ENCODE measurements around the gene LRRFIP1. TPM values are rescaled to one million over a fixed set of nuclear protein-coding genes. Genes with fewer than 3 reads are reported as not detected.

LRRFIP1 gene
- total and polyA plus RNA-seq, 2 donors (not counting 1 experiment from before 2014, with no cell fraction given): 42.0 to 139 TPM

DNA sequence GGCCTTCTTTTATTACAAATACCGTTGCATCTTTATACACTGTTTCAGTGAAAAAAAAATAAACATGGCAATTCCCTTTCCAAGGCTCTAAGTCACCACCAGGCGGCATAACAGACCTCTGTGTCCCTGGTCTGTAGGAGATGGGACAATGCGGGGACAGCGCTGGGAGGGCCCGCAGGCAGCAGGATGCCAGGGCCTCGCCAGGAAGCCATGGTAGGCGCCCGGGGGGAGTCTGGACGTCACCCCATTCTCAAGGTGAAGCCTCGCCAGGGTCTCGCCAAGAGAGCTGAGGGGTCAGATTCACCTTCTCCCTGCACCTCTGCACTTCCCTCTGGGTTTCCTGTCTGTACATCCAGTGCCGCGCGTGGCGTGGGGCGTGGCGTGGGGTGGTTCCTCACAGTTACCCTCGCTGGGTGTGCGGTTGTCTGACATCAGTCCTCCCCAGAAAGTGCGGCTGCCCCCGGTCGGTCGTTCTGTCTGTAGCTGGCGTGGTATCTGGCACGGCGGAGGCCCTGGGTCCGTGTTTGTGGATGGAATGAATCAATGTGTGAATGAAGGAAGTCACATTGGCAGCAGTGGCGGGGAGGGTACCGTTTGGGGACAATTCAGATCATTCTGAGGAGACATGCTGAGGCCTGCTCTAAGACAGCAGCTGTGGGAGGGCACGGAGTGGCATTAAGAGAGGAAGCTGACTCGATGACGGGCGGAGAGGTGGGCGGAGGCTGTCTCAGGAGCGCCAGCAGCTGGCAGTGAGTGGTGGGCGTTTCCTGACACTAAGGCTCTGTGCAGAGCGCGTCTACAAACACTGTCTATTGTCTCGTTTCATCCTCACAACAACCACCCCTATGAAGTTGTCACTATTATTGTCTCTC is 46.0 kb downstream of the LRRFIP1 start:
- Mint-ChIP-seq H3K4me1 (peaks cover 86% of the 10 kb centered on the region), H3K27me3 (peaks cover 1% of the 10 kb centered on the region), H3K4me3 (peak overlapping the region; percentile 92), H3K9me3 (ENCODE audit: insufficient read depth) (no peaks in the 10 kb centered on the region), H3K27ac (peak overlapping the region; percentile 96)
- WGBS (ENCODE audit: insufficient coverage): 1% methylated on average over 35 of the region's 39 CpGs
- ChIA-PET POLR2A (interaction anchor here (0.9 to 7.2 kb wide), 4 partner anchors 17 to 72 kb away, joined by 4 to 154 read pairs (median 14); no protein-coding TSS in a partner anchor), CTCF (interaction anchor here (0.6 to 10.2 kb wide), 37 partner anchors 8 to 590 kb away, joined by 3 to 350 read pairs (median 5); no protein-coding TSS in a partner anchor)
- Histone ChIP-seq H3K9ac (ENCODE audit: low read length) (peak overlapping the region; percentile 76), H3K27ac (ENCODE audit: low read length in 2 of 2) (peak overlapping the region; percentile 97 to 99), H3K4me1 (ENCODE audit: control insufficient read depth in 2 of 2, insufficient read depth in 2 of 2, low read length in 2 of 2) (peaks cover 78 to 94% of the 10 kb centered on the region in 2 donors), H2AFZ (ENCODE audit: insufficient read depth, low read depth, low read length, poor library complexity, severe bottlenecking) (peak overlapping the region; percentile 57), H3K27me3 (replicated peaks in 1 of 4; ENCODE audit: control extremely low read depth in 1 of 4, control insufficient read depth in 3 of 4, insufficient read depth in 4 of 4, low read length in 3 of 4) (peaks cover 0 to 1% (median under 1%) of the 10 kb centered on the region in 4 experiments), H3K36me3 (replicated peaks in 1 of 2; ENCODE audit: control extremely low read depth in 1 of 2, control insufficient read depth in 1 of 2, extremely low read depth in 1 of 2, insufficient read depth in 2 of 2, low read length in 1 of 2) (no peaks in the 10 kb centered on the region), H3K4me2 (replicated peaks; ENCODE audit: low read depth, low read length, poor library complexity, severe bottlenecking) (peak overlapping the region; percentile 88), H3K79me2 (ENCODE audit: control insufficient read depth, insufficient read depth, low read length) (peaks cover 7% of the 10 kb centered on the region), H4K20me1 (ENCODE audit: control insufficient read depth, insufficient read depth, low read length, poor library complexity, severe bottlenecking) (no peaks in the 10 kb centered on the region), H3K4me3 (ENCODE audit: control extremely low read depth in 1 of 5, extremely low read depth in 1 of 5, insufficient read depth in 1 of 5, low read depth in 2 of 5, low read length in 4 of 5) (peak overlapping the region; percentile 48 to 72 (median 54)), H3K9me3 (ENCODE audit: control extremely low read depth in 1 of 3, control insufficient read depth in 2 of 3, insufficient read depth in 1 of 3, low read length in 2 of 3) (no peaks in the 10 kb centered on the region)
- DNase-seq: peak; percentile 95
- ATAC-seq (ENCODE audit: low read depth): peak; percentile 56
- TF ChIP-seq, protein P1, sequence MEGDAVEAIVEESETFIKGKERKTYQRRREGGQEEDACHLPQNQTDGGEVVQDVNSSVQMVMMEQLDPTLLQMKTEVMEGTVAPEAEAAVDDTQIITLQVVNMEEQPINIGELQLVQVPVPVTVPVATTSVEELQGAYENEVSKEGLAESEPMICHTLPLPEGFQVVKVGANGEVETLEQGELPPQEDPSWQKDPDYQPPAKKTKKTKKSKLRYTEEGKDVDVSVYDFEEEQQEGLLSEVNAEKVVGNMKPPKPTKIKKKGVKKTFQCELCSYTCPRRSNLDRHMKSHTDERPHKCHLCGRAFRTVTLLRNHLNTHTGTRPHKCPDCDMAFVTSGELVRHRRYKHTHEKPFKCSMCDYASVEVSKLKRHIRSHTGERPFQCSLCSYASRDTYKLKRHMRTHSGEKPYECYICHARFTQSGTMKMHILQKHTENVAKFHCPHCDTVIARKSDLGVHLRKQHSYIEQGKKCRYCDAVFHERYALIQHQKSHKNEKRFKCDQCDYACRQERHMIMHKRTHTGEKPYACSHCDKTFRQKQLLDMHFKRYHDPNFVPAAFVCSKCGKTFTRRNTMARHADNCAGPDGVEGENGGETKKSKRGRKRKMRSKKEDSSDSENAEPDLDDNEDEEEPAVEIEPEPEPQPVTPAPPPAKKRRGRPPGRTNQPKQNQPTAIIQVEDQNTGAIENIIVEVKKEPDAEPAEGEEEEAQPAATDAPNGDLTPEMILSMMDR (IDR thresholded peaks at IDR 0.05): peak; percentile 73
- no peak for TF ChIP-seq EZH2 (IDR thresholded peaks at IDR 0.05; ENCODE audit: borderline replicate concordance, insufficient read depth, low read depth, low read length, poor library complexity, severe bottlenecking)
- intact Hi-C loops (cut with micrococcal nuclease): loop anchor here (1.0 to 10.0 kb wide), 9 partner anchors 17 to 611 kb away; partner anchors contain the start of genes PER2 and UBE2F
